Measurements from ENCODE around the gene KIDINS220. TPM values are rescaled to one million over a fixed set of nuclear protein-coding genes. Genes with fewer than 3 reads are reported as not detected.

The KIDINS220 gene
- total RNA-seq, 1 experiment from 2014 or later: 28.1 TPM

- no peak for DNase-seq (ENCODE audit: low spot score)
These were observed 31.9 kb downstream of the KIDINS220 start for GRCh38 chr2:8805278-8806210.

- DNase-seq (ENCODE audit: low spot score): peak; percentile 82
These were observed 33.6 kb downstream of the KIDINS220 start for GRCh38 chr2:8803658-8804379.

GRCh38 chr2:8802741-8803140, 34.7 kb downstream of the KIDINS220 start:
- no peak for DNase-seq (ENCODE audit: low spot score)

DNA sequence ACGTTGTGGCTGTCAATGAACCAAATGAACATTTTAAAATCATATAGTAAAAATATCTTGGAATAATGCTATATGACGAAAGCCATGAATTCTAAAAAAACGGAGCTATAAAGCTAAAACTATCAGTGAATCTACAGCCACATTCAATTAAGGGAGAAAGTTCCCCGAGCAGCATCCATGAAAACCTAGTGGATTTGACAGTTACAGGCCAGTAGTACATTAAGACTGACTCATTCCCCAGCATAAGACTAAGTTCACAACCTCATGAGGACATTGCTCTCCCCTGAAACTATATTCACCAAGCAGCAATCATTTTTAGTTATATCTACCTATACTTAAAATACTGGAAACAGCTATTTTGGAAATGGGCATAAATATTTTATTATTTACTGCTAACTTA, 36.6 kb downstream of the KIDINS220 start:
- DNase-seq (ENCODE audit: low spot score): no peak

GRCh38 chr2:8800218-8800617, 37.2 kb downstream of the KIDINS220 start:
- no peak for DNase-seq (ENCODE audit: low spot score)

GRCh38 chr2:8799004-8799403, 38.4 kb downstream of the KIDINS220 start:
- DNase-seq (ENCODE audit: low spot score): no peak

- no peak for DNase-seq (ENCODE audit: low spot score)
These were observed 39.0 kb downstream of the KIDINS220 start for GRCh38 chr2:8798393-8798792.

DNA sequence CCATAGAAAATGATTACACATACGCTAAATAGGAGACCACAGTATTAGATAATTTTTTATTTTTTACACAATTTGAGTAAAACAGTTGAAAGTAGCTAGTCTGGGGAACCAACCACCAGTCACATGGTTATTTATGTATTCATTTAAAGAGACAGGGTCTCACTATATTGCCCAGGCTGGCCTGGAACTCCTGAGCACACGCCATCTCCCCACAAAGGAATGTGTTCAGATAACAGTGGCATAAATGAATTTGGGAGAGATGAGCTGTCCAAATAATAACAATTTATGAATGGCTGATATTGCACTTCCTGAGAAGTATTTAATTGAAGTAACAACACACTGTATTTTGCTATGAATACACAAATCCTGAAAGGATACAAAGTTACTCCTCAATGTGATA, 39.7 kb downstream of the KIDINS220 start:
- no peak for DNase-seq (ENCODE audit: low spot score)

- DNase-seq (ENCODE audit: low spot score): no peak
These were observed 40.4 kb downstream of the KIDINS220 start for GRCh38 chr2:8796878-8797550.

GRCh38 chr2:8796315-8796848, 41.0 kb downstream of the KIDINS220 start:
- no peak for DNase-seq (ENCODE audit: low spot score)

- DNase-seq (ENCODE audit: low spot score): no peak
These were observed 42.2 kb downstream of the KIDINS220 start for GRCh38 chr2:8794923-8795825.

DNA sequence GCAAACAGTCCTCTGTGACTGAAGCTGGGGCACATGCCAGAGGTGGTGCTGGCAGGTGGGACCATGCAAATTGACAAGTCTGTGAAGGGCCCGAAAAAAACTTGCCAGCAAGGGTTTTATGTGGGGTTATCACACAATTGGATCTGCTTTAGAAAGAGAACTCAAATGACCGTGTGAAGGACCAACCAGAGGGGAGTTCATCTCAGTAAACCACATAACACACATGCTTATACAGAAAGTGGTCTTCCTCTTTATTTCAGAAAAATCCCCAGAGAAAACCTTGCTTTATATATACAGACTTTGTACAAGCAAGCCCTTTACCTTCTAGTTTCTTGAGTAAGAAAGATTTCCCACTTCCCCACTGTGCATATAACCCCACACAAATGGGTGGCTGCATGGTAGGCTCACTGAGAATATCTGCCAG, 46.7 kb downstream of the KIDINS220 start:
- no peak for DNase-seq (ENCODE audit: low spot score)

DNA sequence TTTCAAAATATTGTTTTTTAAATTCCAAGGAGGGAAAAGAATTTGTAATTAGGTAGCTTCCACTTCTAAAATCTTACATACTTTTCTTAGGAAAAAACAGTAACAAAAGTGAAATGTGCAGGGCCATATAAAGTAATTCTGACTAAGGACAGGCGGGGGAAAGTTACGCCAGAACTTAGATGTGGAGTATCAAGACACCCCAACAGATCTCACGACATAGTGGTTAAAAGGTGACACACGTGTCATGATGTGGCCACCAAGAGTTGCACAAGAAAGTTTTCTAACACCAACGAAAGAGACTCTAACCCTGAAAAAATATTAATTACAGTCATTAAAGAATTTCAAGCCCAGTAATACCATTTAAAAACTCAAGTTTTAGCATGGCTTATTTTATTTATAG, 51.0 kb downstream of the KIDINS220 start:
- no peak for DNase-seq (ENCODE audit: low spot score)

GRCh38 chr2:8779795-8780671, 57.4 kb downstream of the KIDINS220 start:
- no peak for DNase-seq (ENCODE audit: low spot score)

DNA sequence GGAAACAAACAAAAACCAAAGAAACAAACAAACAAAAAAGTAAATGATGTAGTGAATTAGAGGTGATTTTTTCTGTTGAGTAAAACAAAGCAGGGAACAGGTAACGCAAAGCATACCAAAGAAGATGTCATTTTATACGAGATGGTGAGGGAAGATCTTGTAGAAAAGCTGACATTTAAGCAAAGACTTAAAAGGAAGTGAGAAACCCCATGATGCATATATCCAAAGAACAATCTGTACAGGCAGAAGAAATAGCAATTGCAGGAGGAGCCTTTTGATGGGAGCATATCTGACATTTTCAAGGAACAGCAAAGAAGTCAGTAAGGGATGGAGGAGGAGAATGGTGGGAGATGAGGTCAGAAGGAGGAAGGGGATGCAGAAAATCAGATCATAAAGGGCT, 63.0 kb downstream of the KIDINS220 start:
- no peak for DNase-seq (ENCODE audit: low spot score)

DNA sequence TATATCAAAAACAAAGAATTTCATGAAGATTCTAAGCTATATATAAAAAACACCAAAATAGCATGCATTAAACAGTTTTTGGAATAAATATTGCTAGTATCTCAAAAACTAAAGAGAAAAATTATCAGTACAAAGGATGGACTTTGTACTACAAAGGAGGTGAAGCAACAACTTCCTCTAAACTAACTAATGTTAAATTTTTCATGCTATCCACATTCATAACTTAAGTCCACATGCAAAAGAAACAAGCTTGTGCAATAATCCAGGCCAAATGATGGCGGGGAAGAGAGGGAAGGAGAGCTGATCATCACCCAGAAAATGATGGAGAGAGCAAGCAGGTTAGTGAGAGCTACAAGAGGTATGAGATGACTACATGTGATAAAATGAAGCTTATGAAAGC, 70.1 kb downstream of the KIDINS220 start:
- no peak for DNase-seq (ENCODE audit: low spot score)

GRCh38 chr2:8761529-8762164, 75.8 kb downstream of the KIDINS220 start:
- peak; percentile 54 for DNase-seq (ENCODE audit: low spot score)

- DNase-seq (ENCODE audit: low spot score): no peak
These were observed 80.7 kb downstream of the KIDINS220 start for GRCh38 chr2:8756716-8757115.

GRCh38 chr2:8756230-8756629, 81.2 kb downstream of the KIDINS220 start:
- DNase-seq (ENCODE audit: low spot score): no peak
